Activated naive CD8-positive, alpha-beta T cell treated with anti-CD3 and anti-CD28 coated beads, Interleukin-2, amount 50 U/mL, for 24 hours (primary cell): ENCODE measurements around the gene PHF20.
A peak's percentile ranks its signal among the peaks of the same experiment; 100 is the strongest.
"Not testable (repeated sequence)": the region's sequence is repeated elsewhere in the genome, so short reads cannot be mapped to it uniquely, and the experiment has no call there.

Experiments
- ATAC-seq: fragments of 150-1000 bp; cut with Tn5 transposase; one replicate; pipeline ENCODE4 v1.10.0; 2021
- DNase-seq: peaks from one replicate; pipeline ENCODE4 v3.0.0; 2021
- H3K27ac Mint-ChIP-seq: one replicate; pipeline ENCODE4 v1.8.0; 2021; ENCODE audit warnings: mild to moderate bottlenecking, mixed read lengths
- H3K27me3 Mint-ChIP-seq: one replicate; pipeline ENCODE4 v1.8.0; 2021; ENCODE audit warnings: mixed read lengths
- H3K36me3 Mint-ChIP-seq: one replicate; pipeline ENCODE4 v1.8.0; 2021; ENCODE audit warnings: low read depth, mixed read lengths
- H3K4me1 Mint-ChIP-seq: one replicate; pipeline ENCODE4 v1.8.0; 2021; ENCODE audit warnings: mixed read lengths
- H3K4me3 Mint-ChIP-seq: one replicate; pipeline ENCODE4 v1.8.0; 2021; ENCODE audit warnings: mild to moderate bottlenecking, moderate library complexity, mixed read lengths
- H3K9me3 Mint-ChIP-seq: one replicate; pipeline ENCODE4 v1.8.0; 2021; ENCODE audit warnings: mixed read lengths

PHF20 gene

GRCh38 chr20:35891375-35891774 lies 119.6 kb downstream of the PHF20 start:
- Mint-ChIP-seq H3K27me3 (no peaks in the 10 kb centered on the region), H3K27ac (no peak overlapping the region), H3K4me1 (peaks cover 21% of the 10 kb centered on the region), H3K9me3 (no peaks in the 10 kb centered on the region), H3K36me3 (peaks cover 18% of the 10 kb centered on the region), H3K4me3 (no peak overlapping the region)
- no peak for DNase-seq
- ATAC-seq = no peak

DNA sequence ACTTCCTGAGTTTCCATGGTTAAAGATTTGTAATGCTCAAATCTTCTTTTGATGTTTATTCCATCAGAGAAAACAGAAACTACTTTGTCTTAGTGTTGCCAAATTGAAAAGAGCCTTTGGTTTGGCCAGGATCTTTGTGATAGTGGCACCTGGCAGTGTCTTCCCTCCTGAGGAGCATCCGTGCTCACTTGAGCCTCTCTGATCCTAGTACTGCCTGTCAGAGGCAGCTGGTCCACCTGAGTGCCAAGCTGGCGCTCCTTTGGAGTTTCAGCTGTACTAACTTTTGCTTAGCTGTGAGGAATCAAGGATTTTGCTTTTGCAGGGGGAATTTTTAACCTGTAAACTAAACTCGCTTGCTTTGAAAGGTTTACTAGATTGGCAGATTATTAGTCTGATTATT lies 121.1 kb downstream of the PHF20 start:
- Mint-ChIP-seq H3K4me1 (peaks cover 18% of the 10 kb centered on the region), H3K9me3 (no peaks in the 10 kb centered on the region), H3K27me3 (no peaks in the 10 kb centered on the region), H3K4me3 (no peak overlapping the region), H3K27ac (no peak overlapping the region), H3K36me3 (peaks cover 16% of the 10 kb centered on the region)
- DNase-seq = no peak
- no peak for ATAC-seq

DNA sequence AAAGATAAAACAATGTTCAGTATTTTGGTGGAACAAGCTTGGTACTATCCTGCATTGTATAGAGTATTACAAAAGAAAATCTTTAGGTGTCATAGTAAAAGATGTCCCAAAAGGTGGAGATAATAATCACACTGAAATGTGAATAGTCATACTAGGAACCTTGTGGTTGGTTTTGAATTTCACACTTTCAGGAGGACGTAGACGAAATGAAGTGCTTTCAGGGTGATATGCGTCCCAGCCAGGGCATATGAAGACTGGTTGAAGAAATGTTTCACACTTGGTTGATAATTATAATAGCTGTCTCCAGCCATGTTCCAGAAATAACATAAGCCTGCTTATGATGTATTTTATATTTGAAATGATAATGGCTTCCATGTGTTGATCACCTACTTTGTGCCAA lies 122.1 kb downstream of the PHF20 start:
- H3K36me3 Mint-ChIP-seq = peaks cover 16% of the 10 kb centered on the region
- no peak for DNase-seq
- ATAC-seq = peak; percentile 83

GRCh38 chr20:35895516-35895915 lies 123.7 kb downstream of the PHF20 start:
- not testable (repeated sequence) for H3K27ac Mint-ChIP-seq, ATAC-seq, H3K27me3 Mint-ChIP-seq, H3K4me3 Mint-ChIP-seq, DNase-seq, H3K9me3 Mint-ChIP-seq
- Mint-ChIP-seq H3K36me3 (peaks cover 20% of the 10 kb centered on the region), H3K4me1 (peaks cover 16% of the 10 kb centered on the region)

More for the DNA sequence above, 122.1 kb downstream of the PHF20 start:
- Mint-ChIP-seq H3K4me1 (peaks cover 16% of the 10 kb centered on the region), H3K27ac (no peak overlapping the region), H3K9me3 (no peaks in the 10 kb centered on the region), H3K4me3 (no peak overlapping the region), H3K27me3 (no peaks in the 10 kb centered on the region)

GRCh38 chr20:35899064-35899463 lies 127.2 kb downstream of the PHF20 start:
- Mint-ChIP-seq H3K27ac (no peak overlapping the region), H3K36me3 (peaks cover 23% of the 10 kb centered on the region), H3K4me1 (peaks cover 13% of the 10 kb centered on the region), H3K27me3 (no peaks in the 10 kb centered on the region), H3K9me3 (no peaks in the 10 kb centered on the region), H3K4me3 (no peak overlapping the region)
- ATAC-seq (no peak), DNase-seq (no peak)

DNA sequence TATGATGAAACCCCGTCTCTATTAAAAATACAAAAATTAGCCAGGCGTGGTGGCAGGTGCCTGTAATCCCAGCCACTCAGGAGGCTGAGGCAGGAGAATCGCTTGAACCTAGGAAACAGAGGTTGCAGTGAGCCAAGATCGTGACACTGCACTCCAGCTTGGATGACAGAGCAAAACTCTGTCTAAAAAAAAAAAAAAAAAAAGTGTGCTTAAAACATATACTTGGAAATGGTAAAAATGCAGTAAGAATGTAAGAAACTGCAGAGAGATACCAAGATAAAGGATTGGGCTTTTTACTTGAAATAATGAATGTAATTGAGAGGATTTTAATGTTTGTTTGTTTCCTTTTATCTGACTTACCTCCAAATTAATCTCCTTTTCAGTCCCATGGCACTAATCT lies 129.4 kb downstream of the PHF20 start:
- H3K4me3 Mint-ChIP-seq, ATAC-seq: not testable (repeated sequence)
- H3K4me1 Mint-ChIP-seq = peaks cover 11% of the 10 kb centered on the region

DNA sequence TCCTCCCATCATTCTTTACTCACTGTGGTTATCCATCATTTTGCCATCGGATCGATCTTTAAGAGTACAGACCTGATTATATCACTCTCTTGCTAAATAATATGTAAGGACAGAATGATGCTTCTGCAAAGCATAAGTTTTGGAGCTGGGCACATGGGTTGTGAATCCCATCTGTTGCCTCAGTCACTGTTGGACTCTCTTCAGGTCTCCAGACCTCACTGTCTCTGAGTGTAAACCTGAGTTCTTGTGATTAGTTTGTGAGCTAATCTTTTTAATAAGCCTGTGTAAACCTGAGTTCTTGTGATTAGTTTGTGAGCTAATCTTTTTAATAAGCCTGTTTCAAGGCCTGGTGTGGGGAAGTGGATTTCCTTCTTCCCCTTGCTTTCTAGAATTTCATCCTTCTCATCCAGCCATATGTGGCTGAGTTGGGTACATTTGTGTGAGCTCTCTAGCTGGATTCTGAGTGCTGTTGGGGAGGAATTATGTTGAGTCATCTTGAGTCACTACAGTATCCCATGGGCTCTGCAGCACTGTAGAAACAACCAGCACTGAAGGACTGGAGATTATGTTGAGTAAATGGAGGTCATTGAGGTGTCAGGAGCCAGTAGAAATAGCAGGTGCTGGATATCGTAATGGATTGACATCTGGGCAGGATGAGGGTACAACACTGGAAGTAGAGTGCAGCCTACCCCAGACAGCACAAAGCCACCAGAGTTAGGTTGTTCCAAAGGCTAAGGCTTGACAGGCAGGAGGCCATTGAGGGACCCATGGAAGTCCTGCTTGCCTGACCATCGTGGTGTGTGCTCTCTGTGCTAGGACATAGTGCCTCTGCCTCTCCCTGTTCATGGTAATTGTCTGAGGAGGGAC lies 130.1 kb downstream of the PHF20 start:
- Mint-ChIP-seq H3K27ac (no peak overlapping the region), H3K4me1 (peaks cover 11% of the 10 kb centered on the region), H3K27me3 (no peaks in the 10 kb centered on the region), H3K4me3 (no peak overlapping the region), H3K36me3 (peaks cover 25% of the 10 kb centered on the region), H3K9me3 (no peaks in the 10 kb centered on the region)
- ATAC-seq = no peak
- no peak for DNase-seq

More for the DNA sequence above, 129.4 kb downstream of the PHF20 start:
- not testable (repeated sequence) for H3K9me3 Mint-ChIP-seq, DNase-seq, H3K27ac Mint-ChIP-seq, H3K27me3 Mint-ChIP-seq
- peaks cover 25% of the 10 kb centered on the region for H3K36me3 Mint-ChIP-seq

DNA sequence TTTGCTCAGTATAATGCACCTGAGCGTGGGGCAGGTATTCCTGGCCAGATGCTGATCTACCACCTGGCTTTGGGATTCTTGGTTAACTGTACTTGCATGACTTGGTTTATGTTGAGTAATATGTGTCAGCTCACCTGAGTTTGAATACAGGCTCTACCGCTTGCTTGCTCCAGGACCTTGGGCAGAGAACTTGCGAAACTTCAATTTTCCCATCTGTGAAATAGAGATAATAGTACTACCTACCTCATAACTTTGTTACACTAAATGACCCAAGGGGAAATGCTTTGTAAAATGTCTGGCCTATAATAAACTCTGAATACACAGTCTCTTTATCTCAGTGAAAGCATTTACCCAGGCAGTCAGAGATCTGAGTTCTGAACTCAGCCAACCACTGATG lies 130.7 kb downstream of the PHF20 start:
- no peaks in the 10 kb centered on the region for H3K27me3 Mint-ChIP-seq
- ATAC-seq = no peak
- H3K36me3 Mint-ChIP-seq = peaks cover 25% of the 10 kb centered on the region

DNA sequence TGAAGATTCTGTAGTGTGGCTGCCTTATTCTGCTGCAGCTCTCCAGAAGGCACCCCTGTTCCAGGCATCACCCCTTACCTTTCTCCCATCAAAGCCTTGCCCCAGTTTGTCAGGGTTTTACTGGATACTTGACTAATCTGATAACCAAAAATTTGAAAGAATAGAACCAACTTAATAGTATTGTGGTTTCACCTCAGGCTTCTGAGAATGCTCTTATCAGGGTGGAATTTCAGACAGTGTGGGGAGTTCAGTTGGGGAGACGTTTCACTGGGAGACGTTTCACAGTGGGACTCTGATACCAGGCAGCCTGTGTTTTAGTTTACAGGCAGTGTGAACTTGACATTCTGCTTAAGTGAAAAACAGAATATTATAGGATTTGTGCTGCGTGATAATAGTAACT lies 132.0 kb downstream of the PHF20 start:
- Mint-ChIP-seq H3K4me3 (no peak overlapping the region), H3K36me3 (peaks cover 30% of the 10 kb centered on the region), H3K9me3 (no peaks in the 10 kb centered on the region), H3K27ac (no peak overlapping the region), H3K4me1 (peaks cover 22% of the 10 kb centered on the region), H3K27me3 (no peaks in the 10 kb centered on the region)
- DNase-seq (no peak), ATAC-seq (no peak)

More for the DNA sequence above, 130.7 kb downstream of the PHF20 start:
- H3K4me1 Mint-ChIP-seq = peaks cover 12% of the 10 kb centered on the region
- no peak overlapping the region for H3K4me3 Mint-ChIP-seq
- no peak for DNase-seq
- H3K27ac Mint-ChIP-seq = no peak overlapping the region
- no peaks in the 10 kb centered on the region for H3K9me3 Mint-ChIP-seq

DNA sequence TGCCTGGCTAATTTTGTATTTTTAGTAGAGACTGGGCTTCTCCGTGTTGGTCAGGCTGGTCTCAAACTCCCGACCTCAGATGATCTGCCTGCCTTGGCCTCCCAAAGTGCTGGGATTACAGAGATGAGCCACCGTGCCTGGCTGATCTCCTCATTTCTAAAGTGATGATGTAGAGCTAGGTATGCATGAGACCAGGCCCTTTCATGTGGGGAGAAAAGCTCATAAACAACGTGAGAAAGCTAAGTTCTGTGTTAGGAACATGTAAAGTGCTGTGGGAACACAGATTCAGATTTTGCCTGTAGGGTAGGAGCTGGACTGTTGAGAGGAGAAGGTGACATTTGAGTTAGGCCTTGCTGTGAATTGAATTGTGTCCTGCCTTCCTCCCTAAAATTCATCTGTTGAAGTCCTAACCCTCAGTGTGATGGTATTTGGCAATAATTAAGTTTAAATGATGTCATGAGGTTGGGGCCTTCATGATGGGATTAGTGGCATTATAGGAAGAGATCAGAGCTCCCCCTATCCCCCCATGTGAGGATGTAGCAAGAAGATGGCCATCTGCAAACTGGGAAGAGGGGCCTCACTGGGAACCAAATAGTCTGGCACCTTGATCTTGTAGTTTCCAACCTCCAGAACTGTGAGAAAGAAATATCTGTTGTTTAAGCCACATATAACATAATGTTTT lies 133.3 kb downstream of the PHF20 start:
- H3K9me3 Mint-ChIP-seq = no peaks in the 10 kb centered on the region
- no peak for ATAC-seq
- no peak for DNase-seq
- H3K27ac Mint-ChIP-seq = no peak overlapping the region
- no peaks in the 10 kb centered on the region for H3K27me3 Mint-ChIP-seq
- H3K4me1 Mint-ChIP-seq = peaks cover 33% of the 10 kb centered on the region
- H3K4me3 Mint-ChIP-seq = no peak overlapping the region
- peaks cover 30% of the 10 kb centered on the region for H3K36me3 Mint-ChIP-seq

DNA sequence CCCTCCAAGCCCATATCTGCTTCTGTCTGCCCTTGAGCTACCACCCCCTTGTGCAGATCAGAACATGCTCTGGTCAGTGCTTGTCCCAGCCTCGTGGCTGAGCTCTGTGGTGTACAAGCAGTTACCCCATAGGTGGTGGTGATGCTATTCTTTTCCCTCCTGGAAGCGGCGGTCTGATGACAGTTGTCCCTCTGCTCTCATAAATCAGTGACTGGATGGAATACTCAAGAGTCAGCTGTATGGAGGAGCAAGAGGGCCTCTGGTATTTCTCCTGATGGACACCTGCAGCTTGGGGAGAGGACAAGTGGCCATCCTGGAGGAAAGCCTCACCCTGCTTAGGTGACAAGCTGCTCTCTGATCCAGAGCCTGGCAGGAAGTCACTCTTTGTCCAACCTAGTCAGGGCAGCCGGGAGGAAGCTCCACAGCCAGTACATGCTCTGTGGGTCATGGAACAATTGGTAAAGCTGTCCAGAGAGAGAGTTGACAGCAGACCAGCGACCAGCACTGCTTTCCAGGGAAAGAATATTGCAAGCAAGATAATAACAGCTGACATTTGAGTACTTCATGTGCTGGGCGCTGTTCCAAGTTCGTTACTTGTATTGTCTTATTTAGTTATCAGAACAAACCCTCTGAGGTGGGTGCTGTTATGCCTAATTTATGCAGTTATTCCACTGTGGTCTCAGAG lies 135.3 kb downstream of the PHF20 start:
- H3K9me3 Mint-ChIP-seq = no peaks in the 10 kb centered on the region
- H3K27ac Mint-ChIP-seq = no peak overlapping the region
- H3K36me3 Mint-ChIP-seq = peaks cover 31% of the 10 kb centered on the region
- DNase-seq (no peak), ATAC-seq (no peak)
- H3K27me3 Mint-ChIP-seq = no peaks in the 10 kb centered on the region
- H3K4me3 Mint-ChIP-seq = no peak overlapping the region
- peaks cover 29% of the 10 kb centered on the region for H3K4me1 Mint-ChIP-seq

- peaks cover 29% of the 10 kb centered on the region for H3K4me1 Mint-ChIP-seq
- H3K9me3 Mint-ChIP-seq = no peaks in the 10 kb centered on the region
- no peak overlapping the region for H3K27ac Mint-ChIP-seq
- no peaks in the 10 kb centered on the region for H3K27me3 Mint-ChIP-seq
- ATAC-seq = no peak
- peaks cover 27% of the 10 kb centered on the region for H3K36me3 Mint-ChIP-seq
- DNase-seq = no peak
- H3K4me3 Mint-ChIP-seq = no peak overlapping the region
Observed at GRCh38 chr20:35908007-35908406, 136.2 kb downstream of the PHF20 start.

GRCh38 chr20:35909176-35909575 lies 137.4 kb downstream of the PHF20 start:
- ATAC-seq (peak; percentile 82), DNase-seq (no peak)
- Mint-ChIP-seq H3K27me3 (no peaks in the 10 kb centered on the region), H3K4me3 (no peak overlapping the region), H3K27ac (no peak overlapping the region), H3K36me3 (peaks cover 23% of the 10 kb centered on the region), H3K4me1 (peaks cover 26% of the 10 kb centered on the region), H3K9me3 (no peaks in the 10 kb centered on the region)

- H3K27me3 Mint-ChIP-seq = no peaks in the 10 kb centered on the region
- DNase-seq = no peak
- no peaks in the 10 kb centered on the region for H3K9me3 Mint-ChIP-seq
- H3K36me3 Mint-ChIP-seq = peaks cover 26% of the 10 kb centered on the region
- H3K4me1 Mint-ChIP-seq = peaks cover 25% of the 10 kb centered on the region
- H3K27ac Mint-ChIP-seq = peak overlapping the region; percentile 28
- no peak overlapping the region for H3K4me3 Mint-ChIP-seq
- ATAC-seq = no peak
Observed at GRCh38 chr20:35909796-35910195, 138.0 kb downstream of the PHF20 start.

DNA sequence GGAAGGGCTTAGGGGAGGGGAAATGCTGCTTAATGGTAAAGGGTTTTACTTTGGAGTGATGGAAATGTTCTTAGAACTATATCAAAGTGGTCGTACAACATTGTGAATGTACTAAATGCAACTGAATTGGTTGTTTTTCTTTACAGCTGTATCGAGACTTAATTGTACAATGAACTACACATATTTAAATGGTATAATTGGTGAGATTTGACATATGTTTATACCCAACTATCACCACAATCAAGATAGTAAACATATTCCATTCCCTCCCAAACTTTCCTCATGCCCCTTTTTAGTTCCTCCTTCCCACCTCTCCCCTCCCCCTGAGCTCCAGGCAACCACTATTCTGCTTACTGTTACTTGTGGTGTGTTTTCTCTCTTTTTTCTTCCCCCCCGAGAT lies 138.4 kb downstream of the PHF20 start:
- peaks cover 24% of the 10 kb centered on the region for H3K36me3 Mint-ChIP-seq
- no peak overlapping the region for H3K4me3 Mint-ChIP-seq
- no peak overlapping the region for H3K27ac Mint-ChIP-seq
- H3K27me3 Mint-ChIP-seq = no peaks in the 10 kb centered on the region
- peaks cover 22% of the 10 kb centered on the region for H3K4me1 Mint-ChIP-seq
- H3K9me3 Mint-ChIP-seq = no peaks in the 10 kb centered on the region
- ATAC-seq (no peak), DNase-seq (no peak)
